ENCODE results near the gene ITIH4. TPM values are rescaled to one million over a fixed set of nuclear protein-coding genes. Genes with fewer than 3 reads are reported as not detected.

The ITIH4 gene
- total RNA-seq, 2 experiments from 2014 or later = 15.1 to 16.3 TPM

DNA sequence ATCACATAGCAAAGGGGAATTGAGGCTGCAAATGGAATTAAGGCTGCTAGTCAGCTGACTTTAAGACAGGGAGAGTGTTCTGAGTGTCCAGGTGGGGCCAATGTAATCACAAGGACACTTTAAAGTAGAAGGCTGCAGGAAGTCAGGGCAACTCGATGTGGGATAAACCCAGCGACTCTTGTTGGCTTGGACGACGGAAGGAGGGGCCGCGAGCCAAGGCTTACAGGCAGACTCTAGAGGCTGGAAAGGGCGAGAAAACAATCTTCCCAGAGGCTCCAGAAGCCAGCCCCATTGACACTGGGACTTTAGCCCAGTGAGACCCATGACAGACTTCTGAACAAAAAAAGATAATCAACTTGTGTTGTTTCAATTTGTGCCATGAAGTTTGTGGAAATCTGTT, 17.3 kb upstream of the ITIH4 start:
- peaks cover 9% of the 10 kb centered on the region for H3K4me1 Mint-ChIP-seq (ENCODE audit: low read depth)
- ATAC-seq (no peak), DNase-seq (no peak)
- ChIA-PET POLR2A (no interaction called here), CTCF (interaction anchor here (1.4 to 1.5 kb wide), 2 partner anchors 9 to 27 kb away, joined by 4 to 8 read pairs; no protein-coding TSS in a partner anchor)
- H3K36me3 Mint-ChIP-seq (ENCODE audit: low read depth) = peaks cover 9% of the 10 kb centered on the region
- H3K9me3 Mint-ChIP-seq (ENCODE audit: insufficient read depth) = no peaks in the 10 kb centered on the region
- H3K4me3 Mint-ChIP-seq = no peak overlapping the region
- no peak overlapping the region for H3K27ac Mint-ChIP-seq
- H3K27me3 Mint-ChIP-seq (ENCODE audit: low read depth) = no peaks in the 10 kb centered on the region

DNA sequence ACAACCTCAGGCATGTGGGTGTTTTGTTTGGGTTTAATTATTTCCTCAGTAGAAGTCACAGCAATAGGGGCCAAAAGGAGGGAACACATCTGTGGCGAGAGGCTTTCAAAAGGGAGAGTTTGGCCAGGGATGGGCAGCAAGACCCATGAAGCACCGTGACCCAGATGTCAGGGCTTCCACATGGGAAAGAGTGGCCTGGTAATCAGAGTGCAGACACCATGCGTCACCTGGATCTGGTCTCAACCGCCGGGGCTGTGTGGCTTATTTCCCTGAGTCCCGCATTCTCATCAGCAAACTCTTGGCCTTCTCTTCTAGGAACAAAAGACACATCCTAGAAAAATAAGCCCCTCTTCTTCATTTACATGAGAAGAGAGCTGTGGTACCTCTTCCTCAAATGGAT, 16.8 kb upstream of the ITIH4 start:
- Mint-ChIP-seq H3K27me3 (ENCODE audit: low read depth) (no peaks in the 10 kb centered on the region), H3K4me1 (ENCODE audit: low read depth) (peaks cover 9% of the 10 kb centered on the region), H3K9me3 (ENCODE audit: insufficient read depth) (no peaks in the 10 kb centered on the region), H3K4me3 (no peak overlapping the region), H3K27ac (no peak overlapping the region), H3K36me3 (ENCODE audit: low read depth) (peaks cover 9% of the 10 kb centered on the region)
- no peak for ATAC-seq
- POLR2A ChIA-PET = interaction anchor here (0.6 kb wide), 1 partner anchor 50 kb away, joined by 3 read pairs; no protein-coding TSS in a partner anchor
- CTCF ChIA-PET = interaction anchor here (2.2 kb wide), 1 partner anchor 10 kb away, joined by 5 read pairs; no protein-coding TSS in a partner anchor
- no peak for DNase-seq

DNA sequence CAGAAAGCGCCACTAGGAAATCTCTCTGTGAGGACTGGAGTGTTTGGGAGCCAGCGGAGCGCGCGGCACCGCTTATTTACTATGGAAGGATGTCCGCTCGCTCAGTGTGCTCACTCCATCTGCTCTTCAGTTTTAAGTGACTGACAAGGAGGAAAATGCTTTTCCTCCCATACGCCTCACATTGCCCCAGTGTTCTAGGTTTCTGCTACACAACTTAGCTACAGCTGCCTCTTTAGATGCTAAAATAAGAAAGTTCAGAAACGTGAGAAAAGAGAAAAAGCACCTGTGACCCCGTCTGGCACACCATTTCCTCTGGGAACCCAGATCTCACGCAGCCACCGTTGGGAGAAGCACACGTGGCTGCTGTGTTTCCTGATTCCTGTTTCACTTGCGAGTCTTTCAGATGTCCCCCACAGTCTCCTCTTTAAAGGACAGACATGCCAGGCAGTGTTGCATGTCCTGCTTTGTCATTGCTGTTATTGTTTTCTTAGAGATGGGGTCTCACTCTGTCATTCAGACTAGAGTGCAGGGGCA, 16.0 kb upstream of the ITIH4 start:
- CTCF ChIA-PET = interaction anchor here (0.6 to 2.2 kb wide), 8 partner anchors 9 to 140 kb away, joined by 3 to 5 read pairs (median 3); no protein-coding TSS in a partner anchor
- peaks cover 4% of the 10 kb centered on the region for H3K36me3 Mint-ChIP-seq (ENCODE audit: low read depth)
- no peak overlapping the region for H3K4me3 Mint-ChIP-seq
- no peak overlapping the region for H3K27ac Mint-ChIP-seq
- ATAC-seq = no peak
- H3K4me1 Mint-ChIP-seq (ENCODE audit: low read depth) = peaks cover 9% of the 10 kb centered on the region
- no peak for DNase-seq
- H3K9me3 Mint-ChIP-seq (ENCODE audit: insufficient read depth) = no peaks in the 10 kb centered on the region
- POLR2A ChIA-PET = no interaction called here
- H3K27me3 Mint-ChIP-seq (ENCODE audit: low read depth) = no peaks in the 10 kb centered on the region

DNA sequence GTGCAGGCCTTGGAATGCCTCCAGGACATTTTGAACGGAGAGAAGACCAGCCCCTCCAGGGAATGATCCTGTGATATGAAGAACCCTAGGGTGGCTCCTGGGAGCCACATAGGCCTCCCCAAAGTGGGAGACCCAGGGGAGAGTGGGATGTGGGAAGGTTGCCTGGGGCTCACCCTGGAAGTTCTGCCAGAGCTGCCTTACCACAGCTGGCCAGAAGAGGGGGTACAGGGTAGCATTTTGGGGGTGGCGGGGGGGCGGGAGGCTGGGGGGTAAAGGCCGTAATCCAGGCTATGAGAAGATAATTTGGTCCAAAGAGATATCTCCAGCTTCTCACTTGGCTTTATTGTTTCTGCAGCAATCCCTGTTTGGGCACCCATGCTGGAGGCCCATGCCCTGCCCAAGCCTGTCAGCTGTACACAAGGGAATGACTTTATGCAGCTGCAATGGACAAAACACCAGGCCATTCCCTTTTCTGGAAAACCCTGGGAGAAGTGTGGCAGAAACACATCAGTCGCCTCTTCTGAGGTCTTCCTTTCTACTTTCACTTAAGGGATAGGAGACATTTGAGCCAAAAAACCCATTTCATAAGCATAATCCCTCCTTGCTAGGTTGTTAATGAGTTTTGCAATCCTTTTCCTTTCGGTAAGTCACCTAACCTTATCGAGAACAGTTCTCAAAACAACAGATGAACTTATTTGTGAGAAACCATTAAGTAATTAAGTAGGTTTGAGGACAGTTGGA, 15.4 kb upstream of the ITIH4 start:
- Mint-ChIP-seq H3K36me3 (ENCODE audit: low read depth) (peaks cover 7% of the 10 kb centered on the region), H3K27ac (no peak overlapping the region), H3K4me1 (ENCODE audit: low read depth) (peaks cover 9% of the 10 kb centered on the region), H3K9me3 (ENCODE audit: insufficient read depth) (no peaks in the 10 kb centered on the region), H3K27me3 (ENCODE audit: low read depth) (no peaks in the 10 kb centered on the region), H3K4me3 (no peak overlapping the region)
- DNase-seq (no peak), ATAC-seq (no peak)
- CTCF ChIA-PET = interaction anchor here (0.7 to 2.2 kb wide), 12 partner anchors 9 to 264 kb away, joined by 3 to 6 read pairs (median 3); no protein-coding TSS in a partner anchor
- POLR2A ChIA-PET = no interaction called here

DNA sequence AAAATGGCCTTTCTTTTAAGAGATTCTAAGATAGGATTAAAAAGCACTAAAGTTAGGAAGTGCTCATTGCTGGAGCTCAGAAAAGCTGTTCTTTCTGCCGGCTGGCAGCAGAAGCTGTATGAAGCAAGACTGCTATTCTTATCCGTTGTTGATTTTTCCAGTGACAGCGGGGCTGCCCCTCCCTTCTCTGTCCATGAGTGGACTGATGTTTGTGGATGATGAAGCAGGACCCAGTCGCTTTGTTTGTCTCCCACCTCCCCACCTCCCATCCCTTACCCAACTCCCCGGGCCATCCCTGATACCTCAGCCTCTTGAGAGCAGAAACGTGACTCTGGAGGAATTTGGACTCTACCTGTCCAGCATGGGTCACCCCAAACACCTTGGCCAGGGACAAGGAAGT, 14.7 kb upstream of the ITIH4 start:
- DNase-seq (no peak), ATAC-seq (no peak)
- H3K4me3 Mint-ChIP-seq = no peak overlapping the region
- peaks cover 13% of the 10 kb centered on the region for H3K36me3 Mint-ChIP-seq (ENCODE audit: low read depth)
- no peaks in the 10 kb centered on the region for H3K9me3 Mint-ChIP-seq (ENCODE audit: insufficient read depth)
- ChIA-PET POLR2A (no interaction called here), CTCF (interaction anchor here (0.7 to 2.2 kb wide), 9 partner anchors 8 to 265 kb away, joined by 3 to 6 read pairs (median 3); no protein-coding TSS in a partner anchor)
- H3K27me3 Mint-ChIP-seq (ENCODE audit: low read depth) = no peaks in the 10 kb centered on the region
- no peak overlapping the region for H3K27ac Mint-ChIP-seq
- H3K4me1 Mint-ChIP-seq (ENCODE audit: low read depth) = peaks cover 9% of the 10 kb centered on the region

DNA sequence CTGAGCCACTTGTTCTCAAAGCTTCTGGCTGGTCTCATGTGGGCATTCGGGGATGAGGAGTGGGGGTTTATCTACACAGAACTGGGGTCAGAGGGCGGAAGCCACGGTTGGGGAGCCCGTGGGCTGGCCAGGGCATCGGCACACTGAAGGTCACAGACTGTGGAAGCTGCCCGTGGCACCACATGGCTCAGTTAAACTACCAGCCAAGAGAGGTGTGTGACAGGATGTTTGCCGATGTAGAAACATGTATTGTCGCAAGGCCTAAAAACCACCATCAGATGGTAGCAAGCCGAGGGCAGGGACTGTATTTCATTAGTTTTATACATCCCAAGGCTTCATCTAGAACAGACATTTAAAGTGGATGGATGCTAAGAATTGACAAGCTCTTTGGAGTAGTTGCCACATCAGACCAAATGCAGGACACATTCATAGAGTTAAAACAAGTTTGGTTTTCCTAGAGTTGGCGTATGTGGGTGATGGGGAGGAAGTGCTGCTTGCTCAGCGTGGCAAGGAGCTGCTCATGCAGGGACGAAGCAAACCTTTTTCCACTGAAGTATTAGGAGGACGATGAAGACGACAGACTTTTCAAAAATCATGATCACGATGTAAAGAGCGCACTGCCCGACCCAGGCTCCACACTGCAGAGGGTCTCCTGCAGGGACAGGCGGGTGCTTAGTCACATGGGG, 14.0 kb upstream of the ITIH4 start:
- Mint-ChIP-seq H3K9me3 (ENCODE audit: insufficient read depth) (no peaks in the 10 kb centered on the region), H3K4me3 (no peak overlapping the region), H3K27ac (no peak overlapping the region), H3K4me1 (ENCODE audit: low read depth) (peaks cover 13% of the 10 kb centered on the region), H3K36me3 (ENCODE audit: low read depth) (peaks cover 15% of the 10 kb centered on the region), H3K27me3 (ENCODE audit: low read depth) (no peaks in the 10 kb centered on the region)
- DNase-seq = no peak
- POLR2A ChIA-PET = no interaction called here
- no peak for ATAC-seq
- CTCF ChIA-PET = interaction anchor here (0.7 kb wide), 1 partner anchor 31 kb away, joined by 3 read pairs; no protein-coding TSS in a partner anchor

DNA sequence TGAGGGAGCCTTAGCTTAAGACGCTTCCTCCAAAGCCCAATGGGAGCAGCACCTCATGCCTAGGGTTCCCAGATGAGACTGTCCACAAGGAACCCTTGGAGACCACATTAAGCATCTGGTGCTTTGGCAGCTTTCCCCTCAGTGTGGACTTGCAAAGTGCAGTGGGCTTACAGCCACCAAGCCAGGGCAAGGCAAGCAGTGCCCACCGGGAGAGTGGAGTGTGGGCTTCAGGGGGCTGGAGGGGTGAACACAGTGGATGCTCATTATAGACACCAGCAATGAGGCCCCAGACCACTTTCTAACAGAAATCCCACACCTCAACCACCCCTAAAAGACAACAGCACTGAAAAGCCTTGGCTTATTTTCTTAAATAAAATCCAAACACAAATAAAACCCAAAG, 13.4 kb upstream of the ITIH4 start:
- H3K27me3 Mint-ChIP-seq (ENCODE audit: low read depth) = no peaks in the 10 kb centered on the region
- H3K4me1 Mint-ChIP-seq (ENCODE audit: low read depth) = peaks cover 18% of the 10 kb centered on the region
- POLR2A ChIA-PET = no interaction called here
- H3K27ac Mint-ChIP-seq = no peak overlapping the region
- CTCF ChIA-PET = interaction anchor here (0.7 kb wide), 1 partner anchor 32 kb away, joined by 3 read pairs; no protein-coding TSS in a partner anchor
- peaks cover 15% of the 10 kb centered on the region for H3K36me3 Mint-ChIP-seq (ENCODE audit: low read depth)
- H3K9me3 Mint-ChIP-seq (ENCODE audit: insufficient read depth) = no peaks in the 10 kb centered on the region
- DNase-seq = no peak
- no peak overlapping the region for H3K4me3 Mint-ChIP-seq
- ATAC-seq = no peak

DNA sequence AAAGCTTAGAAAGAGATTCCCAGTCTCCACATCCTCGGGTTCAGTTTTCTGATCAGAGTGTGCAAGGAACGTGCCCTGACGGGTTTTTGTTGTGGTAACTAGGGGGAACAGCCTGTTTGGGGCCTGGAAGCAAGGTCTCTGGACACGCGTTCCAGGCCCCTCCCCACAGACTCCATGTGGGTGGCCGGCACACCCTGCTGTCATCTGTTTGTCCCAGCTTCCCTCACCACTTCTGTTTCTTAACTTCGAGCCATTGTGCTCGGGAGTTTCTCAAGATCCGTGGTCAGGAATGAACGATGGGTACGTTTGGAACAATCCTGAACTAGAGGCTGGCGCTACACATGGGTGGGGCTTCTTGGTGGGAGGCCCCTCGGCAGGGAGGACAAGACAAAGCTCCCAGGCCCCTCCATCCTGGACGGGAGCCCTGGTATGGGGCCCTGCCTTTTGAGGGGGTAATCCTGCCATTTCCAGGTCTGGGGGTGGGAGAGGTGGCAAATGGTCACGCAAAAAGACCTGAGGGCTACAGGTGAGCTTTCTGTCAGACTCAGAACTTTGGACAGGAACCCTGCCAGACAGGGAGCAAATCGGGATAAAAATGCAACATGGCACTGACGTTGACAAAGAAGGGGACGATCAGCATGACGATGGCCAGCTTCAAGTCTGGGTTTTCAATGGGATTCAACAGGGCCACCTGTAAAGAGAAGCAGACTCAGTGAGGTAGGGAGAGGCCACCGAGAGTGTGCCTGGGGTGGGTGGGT, 12.8 kb upstream of the ITIH4 start:
- Mint-ChIP-seq H3K27me3 (ENCODE audit: low read depth) (no peaks in the 10 kb centered on the region), H3K4me3 (no peak overlapping the region), H3K4me1 (ENCODE audit: low read depth) (peaks cover 24% of the 10 kb centered on the region), H3K9me3 (ENCODE audit: insufficient read depth) (no peaks in the 10 kb centered on the region), H3K36me3 (ENCODE audit: low read depth) (peaks cover 18% of the 10 kb centered on the region), H3K27ac (no peak overlapping the region)
- ChIA-PET CTCF (interaction anchor here (0.7 to 1.4 kb wide), 4 partner anchors 10 to 95 kb away, joined by 3 read pairs; no protein-coding TSS in a partner anchor), POLR2A (interaction anchor here (0.7 kb wide), 1 partner anchor 45 kb away, joined by 3 read pairs; no protein-coding TSS in a partner anchor)
- ATAC-seq (no peak), DNase-seq (no peak)

DNA sequence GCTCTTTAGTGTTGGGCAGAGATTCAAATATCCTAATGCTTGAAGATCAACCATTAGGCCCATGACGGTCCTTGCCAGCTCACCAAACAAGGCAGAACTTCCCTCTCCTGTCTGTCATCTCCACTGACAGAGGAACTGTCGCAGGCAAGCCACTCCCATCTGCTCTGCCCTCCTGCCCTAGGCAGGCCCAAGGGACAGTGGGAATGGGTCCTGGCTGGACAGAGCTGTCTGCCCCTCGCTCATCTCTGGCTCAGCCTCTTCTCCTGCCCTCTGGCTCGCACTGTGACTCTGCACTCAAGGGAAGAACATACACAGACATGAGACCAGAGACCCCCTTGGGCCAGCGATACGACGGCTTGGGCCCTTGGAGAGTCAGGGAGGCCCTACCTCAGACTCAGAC, 12.0 kb upstream of the ITIH4 start:
- no peak for DNase-seq
- Mint-ChIP-seq H3K4me3 (no peak overlapping the region), H3K4me1 (ENCODE audit: low read depth) (peaks cover 33% of the 10 kb centered on the region), H3K9me3 (ENCODE audit: insufficient read depth) (no peaks in the 10 kb centered on the region), H3K27ac (no peak overlapping the region), H3K27me3 (ENCODE audit: low read depth) (no peaks in the 10 kb centered on the region), H3K36me3 (ENCODE audit: low read depth) (peaks cover 23% of the 10 kb centered on the region)
- CTCF ChIA-PET = interaction anchor here (1.4 kb wide), 1 partner anchor 21 kb away, joined by 3 read pairs; no protein-coding TSS in a partner anchor
- no peak for ATAC-seq
- POLR2A ChIA-PET = no interaction called here

DNA sequence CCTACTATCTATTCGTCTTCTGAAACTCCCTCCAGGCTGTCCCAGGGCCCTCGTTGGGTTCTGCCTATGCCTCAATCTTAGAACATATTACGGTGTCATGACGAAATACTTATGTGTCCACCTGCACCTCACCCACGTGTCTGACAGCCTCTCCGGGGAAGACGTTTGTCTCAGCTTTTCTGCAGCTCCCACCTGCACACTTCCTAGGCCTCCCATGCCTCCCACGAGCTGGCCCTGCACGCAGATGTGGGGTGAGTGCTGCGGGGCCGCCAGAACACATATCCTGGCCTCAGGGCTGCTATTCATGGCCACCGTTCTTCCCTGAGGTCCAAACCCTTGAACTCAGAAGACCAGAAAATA, 11.5 kb upstream of the ITIH4 start:
- no peak for ATAC-seq
- Mint-ChIP-seq H3K27me3 (ENCODE audit: low read depth) (no peaks in the 10 kb centered on the region), H3K4me3 (no peak overlapping the region), H3K36me3 (ENCODE audit: low read depth) (peaks cover 25% of the 10 kb centered on the region), H3K9me3 (ENCODE audit: insufficient read depth) (no peaks in the 10 kb centered on the region), H3K4me1 (ENCODE audit: low read depth) (peaks cover 37% of the 10 kb centered on the region), H3K27ac (no peak overlapping the region)
- ChIA-PET CTCF (interaction anchor here (1.4 kb wide), 1 partner anchor 21 kb away, joined by 3 read pairs; no protein-coding TSS in a partner anchor), POLR2A (no interaction called here)
- no peak for DNase-seq

DNA sequence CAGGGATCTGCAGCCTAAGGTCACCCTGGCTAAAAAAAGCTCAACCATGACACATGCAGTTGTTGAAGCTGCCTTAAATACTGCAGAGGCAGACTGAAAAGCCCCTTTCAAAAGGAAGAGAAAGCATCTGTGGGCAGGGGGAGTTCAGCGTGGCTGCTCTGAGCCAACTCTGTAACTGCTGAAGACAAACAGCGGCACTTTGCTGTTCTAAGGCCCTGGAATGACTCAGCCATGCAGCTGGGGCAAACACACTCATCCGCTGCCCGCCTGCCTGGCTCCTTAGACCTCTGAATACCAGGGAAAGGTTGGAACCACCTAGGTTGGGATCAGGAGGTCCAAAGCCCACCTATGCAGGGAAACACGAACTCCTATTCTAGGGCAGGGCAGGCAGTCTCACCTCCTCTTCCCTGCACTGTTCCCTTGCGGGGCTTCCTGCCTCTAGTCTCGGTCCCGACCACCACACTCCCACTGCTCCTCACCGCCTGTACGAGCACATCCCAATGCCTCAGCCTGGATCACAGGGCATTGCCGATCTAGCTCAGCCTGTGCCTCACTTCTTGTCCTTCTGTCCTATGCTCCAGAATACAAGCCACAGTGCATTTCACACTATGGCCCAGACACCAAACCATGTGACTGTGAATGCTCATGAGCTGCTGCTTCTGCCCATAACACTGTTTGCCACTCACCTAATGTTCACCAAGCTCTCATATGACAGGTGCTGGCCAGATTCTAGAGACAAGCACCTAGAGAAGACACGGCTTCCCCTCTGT, 10.9 kb upstream of the ITIH4 start:
- CTCF ChIA-PET = interaction anchor here (0.7 to 1.4 kb wide), 2 partner anchors 20 to 52 kb away, joined by 3 to 4 read pairs; no protein-coding TSS in a partner anchor
- Mint-ChIP-seq H3K4me3 (no peak overlapping the region), H3K27ac (no peak overlapping the region), H3K9me3 (ENCODE audit: insufficient read depth) (no peaks in the 10 kb centered on the region), H3K36me3 (ENCODE audit: low read depth) (peaks cover 28% of the 10 kb centered on the region), H3K27me3 (ENCODE audit: low read depth) (no peaks in the 10 kb centered on the region), H3K4me1 (ENCODE audit: low read depth) (peaks cover 39% of the 10 kb centered on the region)
- POLR2A ChIA-PET = no interaction called here
- no peak for ATAC-seq
- no peak for DNase-seq

Measured in activated CD8-positive, alpha-beta T cell treated with anti-CD3 and anti-CD28 coated beads, Interleukin-2, amount 10 ng/mL, durations not matched to agents 7 days and 5 days (primary cell).